ENCODE measurements around the gene HSP90AB1. TPM values are rescaled to one million over a fixed set of nuclear protein-coding genes. Genes with fewer than 3 reads are reported as not detected.

HSP90AB1 gene
- total and polyA plus RNA-seq, 12 donors, result 235 to 1,053 (median 904) TPM

- ATAC-seq, result no peak
- 80 to 91% methylated on average over 3 of the region's 3 CpGs for WGBS, 2 donors
Observed at GRCh38 chr6:44298864-44299263, 52.0 kb downstream of the HSP90AB1 start.

GRCh38 chr6:44300292-44300823 is 53.5 kb downstream of the HSP90AB1 start:
- H3K27me3 ChIP-seq, result peaks cover 0 to 31% (median 23%) of the 10 kb centered on the region in 7 donors
- intact Hi-C loops (cut with DNase I), result loop anchor here in 1 of 10 donors (5.0 kb wide), 1 partner anchor 33 kb away; the partner anchor contains the start of gene NFKBIE
- H3K36me3 ChIP-seq, result peaks cover 0 to 55% (median 36%) of the 10 kb centered on the region in 9 donors
- ATAC-seq (no peak), DNase-seq (no peak)
- no peaks in the 10 kb centered on the region for H3K9me3 ChIP-seq
- no peak for TF ChIP-seq CTCF (IDR thresholded peaks at IDR 0.05)
- 89 to 90% methylated on average over 7 of the region's 7 CpGs for WGBS, 2 donors
- no peak overlapping the region for H3K27ac ChIP-seq
- H3K4me3 ChIP-seq, result no peak overlapping the region
- H3K4me1 ChIP-seq, result peaks cover 5 to 17% (median 14%) of the 10 kb centered on the region in 9 donors

More at GRCh38 chr6:44298864-44299263, 52.0 kb downstream of the HSP90AB1 start:
- no peak for TF ChIP-seq CTCF (IDR thresholded peaks at IDR 0.05)
- no peaks in the 10 kb centered on the region for H3K9me3 ChIP-seq
- no peak for DNase-seq
- H3K4me1 ChIP-seq, result peaks cover 5 to 17% (median 14%) of the 10 kb centered on the region in 9 donors
- no peak overlapping the region for H3K4me3 ChIP-seq
- H3K27me3 ChIP-seq, result peaks cover 0 to 46% (median 38%) of the 10 kb centered on the region in 7 donors
- H3K36me3 ChIP-seq, result peaks cover 0 to 40% (median 21%) of the 10 kb centered on the region in 9 donors
- intact Hi-C loops (cut with DNase I), result no loop called here
- no peak overlapping the region for H3K27ac ChIP-seq

GRCh38 chr6:44301106-44301505 is 54.2 kb downstream of the HSP90AB1 start:
- intact Hi-C loops (cut with DNase I), result loop anchor here in 1 of 10 donors (5.0 kb wide), 1 partner anchor 34 kb away; the partner anchor contains the start of gene NFKBIE
- Histone ChIP-seq H3K4me1 (peaks cover 5 to 17% (median 14%) of the 10 kb centered on the region in 9 donors), H3K36me3 (peaks cover 0 to 63% (median 44%) of the 10 kb centered on the region in 9 donors), H3K27me3 (peaks cover 0 to 24% (median 15%) of the 10 kb centered on the region in 7 donors), H3K4me3 (no peak overlapping the region), H3K9me3 (no peaks in the 10 kb centered on the region), H3K27ac (no peak overlapping the region)
- ATAC-seq, result no peak
- no peak for DNase-seq
- WGBS, 2 donors, result 95% methylated on average over 7 to 8 of the region's 8 CpGs
- TF ChIP-seq CTCF (IDR thresholded peaks at IDR 0.05), result no peak

- Histone ChIP-seq H3K4me3 (no peak overlapping the region), H3K36me3 (peaks cover 0 to 71% (median 51%) of the 10 kb centered on the region in 9 donors), H3K9me3 (no peaks in the 10 kb centered on the region), H3K4me1 (peaks cover 2 to 13% (median 12%) of the 10 kb centered on the region in 9 donors), H3K27ac (no peak overlapping the region), H3K27me3 (peaks cover 0 to 15% (median 7%) of the 10 kb centered on the region in 7 donors)
- DNase-seq (no peak), ATAC-seq (no peak)
- 92 to 95% methylated on average over 14 of the region's 14 CpGs for WGBS, 2 donors
- intact Hi-C loops (cut with DNase I), result loop anchor here in 1 of 10 donors (5.0 kb wide), 1 partner anchor 35 kb away; the partner anchor contains the start of gene NFKBIE
- TF ChIP-seq CTCF (IDR thresholded peaks at IDR 0.05), result no peak
Observed at GRCh38 chr6:44301782-44302564, 55.1 kb downstream of the HSP90AB1 start.
